ENCODE data around the gene HSPB6. TPM values are rescaled to one million over a fixed set of nuclear protein-coding genes. Genes with fewer than 3 reads are reported as not detected.
A peak's percentile ranks its signal among the peaks of the same experiment; 100 is the strongest.

Gene HSPB6
- total RNA-seq, 1 donor from 2014 or later, result 1.9 TPM

- Histone ChIP-seq H3K27me3 (ENCODE audit: insufficient read depth, low read length) (no peaks in the 10 kb centered on the region), H2AFZ (ENCODE audit: low read depth, low read length) (peak within 1 kb of the TSS; percentile 86), H3K79me2 (ENCODE audit: insufficient read depth, low read length) (peaks cover 31% of the 10 kb centered on the region), H3K4me3 (ENCODE audit: insufficient read depth, low read depth, low read length) (peak within 1 kb of the TSS; percentile 100), H3K4me1 (ENCODE audit: insufficient read depth, low read length) (peaks cover 35% of the 10 kb centered on the region), H4K20me1 (ENCODE audit: insufficient read depth, low read length) (peaks cover 16% of the 10 kb centered on the region), H3K4me2 (ENCODE audit: low read length) (peak within 1 kb of the TSS; percentile 96), H3K9me3 (ENCODE audit: insufficient read depth, low read depth, low read length) (no peaks in the 10 kb centered on the region), H3K36me3 (ENCODE audit: insufficient read depth, low read length) (peaks cover 6% of the 10 kb centered on the region), H3K27ac (ENCODE audit: low read depth, low read length) (peak within 1 kb of the TSS; percentile 99), H3K9ac (ENCODE audit: low read length) (peak within 1 kb of the TSS; percentile 99)
- peak within 1 kb of the TSS; percentile 97 for H3K27ac Mint-ChIP-seq (ENCODE audit: unreplicated experiment)
- DNase-seq (ENCODE audit: low read depth), result peak; percentile 99
- TF ChIP-seq, protein P1, sequence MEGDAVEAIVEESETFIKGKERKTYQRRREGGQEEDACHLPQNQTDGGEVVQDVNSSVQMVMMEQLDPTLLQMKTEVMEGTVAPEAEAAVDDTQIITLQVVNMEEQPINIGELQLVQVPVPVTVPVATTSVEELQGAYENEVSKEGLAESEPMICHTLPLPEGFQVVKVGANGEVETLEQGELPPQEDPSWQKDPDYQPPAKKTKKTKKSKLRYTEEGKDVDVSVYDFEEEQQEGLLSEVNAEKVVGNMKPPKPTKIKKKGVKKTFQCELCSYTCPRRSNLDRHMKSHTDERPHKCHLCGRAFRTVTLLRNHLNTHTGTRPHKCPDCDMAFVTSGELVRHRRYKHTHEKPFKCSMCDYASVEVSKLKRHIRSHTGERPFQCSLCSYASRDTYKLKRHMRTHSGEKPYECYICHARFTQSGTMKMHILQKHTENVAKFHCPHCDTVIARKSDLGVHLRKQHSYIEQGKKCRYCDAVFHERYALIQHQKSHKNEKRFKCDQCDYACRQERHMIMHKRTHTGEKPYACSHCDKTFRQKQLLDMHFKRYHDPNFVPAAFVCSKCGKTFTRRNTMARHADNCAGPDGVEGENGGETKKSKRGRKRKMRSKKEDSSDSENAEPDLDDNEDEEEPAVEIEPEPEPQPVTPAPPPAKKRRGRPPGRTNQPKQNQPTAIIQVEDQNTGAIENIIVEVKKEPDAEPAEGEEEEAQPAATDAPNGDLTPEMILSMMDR (IDR thresholded peaks at IDR 0.05; ENCODE audit: insufficient read depth, low read depth, low read length), result no peak
- no peak for TF ChIP-seq EZH2 (IDR thresholded peaks at IDR 0.05; ENCODE audit: insufficient read depth, low read length)
- H3K36me3 Mint-ChIP-seq (ENCODE audit: low read depth, unreplicated experiment), result peaks cover 22% of the 10 kb centered on the region
- FAIRE-seq, result peak; percentile 58
- H3K4me1 Mint-ChIP-seq (ENCODE audit: low read depth, unreplicated experiment), result peaks cover 16% of the 10 kb centered on the region
- H3K9me3 Mint-ChIP-seq (ENCODE audit: unreplicated experiment), result no peaks in the 10 kb centered on the region
- H3K4me3 Mint-ChIP-seq (ENCODE audit: unreplicated experiment), result peak within 1 kb of the TSS; percentile 95
- H3K27me3 Mint-ChIP-seq (ENCODE audit: low read depth, unreplicated experiment), result peaks cover 2% of the 10 kb centered on the region
Observed at GRCh38 chr19:35757749-35758608, 1.1 kb upstream of the HSPB6 start, which contains the start of gene PROSER3. PROSER3 (plus strand) TSS chr19:35758176; CDS start chr19:35758216, 40 bp downstream.

DNA sequence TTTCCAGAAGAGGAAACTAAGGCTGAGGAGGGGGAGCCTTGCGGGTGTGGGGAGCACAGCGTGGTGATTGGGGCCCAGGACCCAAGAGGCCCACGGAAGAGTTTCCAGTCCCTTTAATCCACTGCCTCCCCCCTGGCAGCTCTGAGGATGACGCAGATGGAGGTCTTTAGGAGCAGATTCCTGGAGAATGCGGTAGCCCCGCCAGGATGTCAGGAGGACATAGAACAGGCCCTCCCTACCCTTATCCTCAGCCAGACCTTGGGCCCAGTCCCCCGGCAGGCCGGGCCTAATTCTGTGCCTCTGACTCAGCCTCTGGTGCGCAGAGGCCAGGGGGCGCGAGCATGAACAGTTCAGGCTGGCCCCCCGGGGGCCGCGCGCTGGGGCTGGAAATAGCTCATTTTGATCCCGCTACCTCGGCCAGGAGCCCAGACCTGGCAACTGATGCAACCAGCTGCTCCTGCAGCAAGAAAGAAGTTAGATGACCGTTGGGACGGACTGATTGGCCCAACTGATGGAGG is 461 bp upstream of the HSPB6 start:
- peaks cover 37% of the 10 kb centered on the region for H3K79me2 ChIP-seq (ENCODE audit: insufficient read depth, low read length)
- no peaks in the 10 kb centered on the region for H3K9me3 ChIP-seq (ENCODE audit: insufficient read depth, low read depth, low read length)
- no peaks in the 10 kb centered on the region for H3K27me3 ChIP-seq (ENCODE audit: insufficient read depth, low read length)
- H3K27ac ChIP-seq (ENCODE audit: low read depth, low read length), result peak overlapping the region; percentile 99
- Mint-ChIP-seq H3K4me1 (ENCODE audit: low read depth, unreplicated experiment) (peaks cover 16% of the 10 kb centered on the region), H3K4me3 (ENCODE audit: unreplicated experiment) (peak overlapping the region; percentile 95), H3K27ac (ENCODE audit: unreplicated experiment) (peak overlapping the region; percentile 97), H3K36me3 (ENCODE audit: low read depth, unreplicated experiment) (peaks cover 23% of the 10 kb centered on the region), H3K9me3 (ENCODE audit: unreplicated experiment) (no peaks in the 10 kb centered on the region), H3K27me3 (ENCODE audit: low read depth, unreplicated experiment) (peaks cover 2% of the 10 kb centered on the region)
- peak overlapping the region; percentile 47 for H2AFZ ChIP-seq (ENCODE audit: low read depth, low read length)
- H4K20me1 ChIP-seq (ENCODE audit: insufficient read depth, low read length), result peaks cover 16% of the 10 kb centered on the region
- H3K4me3 ChIP-seq (ENCODE audit: insufficient read depth, low read depth, low read length), result peak overlapping the region; percentile 100
- H3K4me2 ChIP-seq (ENCODE audit: low read length), result peak overlapping the region; percentile 96
- H3K4me1 ChIP-seq (ENCODE audit: insufficient read depth, low read length), result peaks cover 35% of the 10 kb centered on the region
- peaks cover 6% of the 10 kb centered on the region for H3K36me3 ChIP-seq (ENCODE audit: insufficient read depth, low read length)
- DNase-seq (ENCODE audit: low read depth), result peak; percentile 93
- no peak for FAIRE-seq
- TF ChIP-seq EZH2 (IDR thresholded peaks at IDR 0.05; ENCODE audit: insufficient read depth, low read length), result no peak
- TF ChIP-seq, protein P1 (IDR thresholded peaks at IDR 0.05; ENCODE audit: insufficient read depth, low read depth, low read length), result no peak
- H3K9ac ChIP-seq (ENCODE audit: low read length), result peak overlapping the region; percentile 99

Data from astrocyte (in vitro differentiated cells and primary cell).